Mesenchymal stem cell (in vitro differentiated cells and primary cell): ENCODE measurements around the gene ARIH1.

Source experiments
- DNase-seq: peaks from one replicate; pipeline ENCODE4 v3.0.0-alpha.2; 2013
- H2AFZ ChIP-seq: one replicate; pipeline ENCODE4 v1.6.1; 2013; ENCODE audit warnings: low read depth, mild to moderate bottlenecking, control low read depth, inconsistent platforms, low read length, moderate library complexity
- H2AK5ac ChIP-seq: 2 replicates; pipeline ENCODE4 v1.6.1; 2013; ENCODE audit warnings: low read length, moderate library complexity, mild to moderate bottlenecking, inconsistent platforms; ENCODE audit not compliant: severe bottlenecking
- H2BK120ac ChIP-seq: one replicate; pipeline ENCODE4 v1.6.1; 2013; ENCODE audit warnings: low read depth, mild to moderate bottlenecking, inconsistent platforms, low read length, moderate library complexity
- H2BK12ac ChIP-seq, 2 experiments: one replicate each; pipeline ENCODE4 v1.6.1; 2013; ENCODE audit warnings: inconsistent platforms in 2 of 2, low read length in 2 of 2, mild to moderate bottlenecking in 2 of 2, moderate library complexity in 2 of 2, control low read depth in 1 of 2
- H2BK15ac ChIP-seq: one replicate; pipeline ENCODE4 v1.6.1; 2013; ENCODE audit warnings: mild to moderate bottlenecking, low read depth, inconsistent platforms; ENCODE audit not compliant: poor library complexity, severe bottlenecking
- H2BK5ac ChIP-seq: 2 replicates; pipeline ENCODE4 v1.6.1; 2013; ENCODE audit warnings: low read depth, mild to moderate bottlenecking, low read length, control low read depth, inconsistent platforms; ENCODE audit not compliant: poor library complexity, severe bottlenecking
- H3K14ac ChIP-seq, 2 experiments: one replicate each; pipeline ENCODE4 v1.6.1; 2013; ENCODE audit warnings: inconsistent platforms in 2 of 2, low read length in 2 of 2, control low read depth in 1 of 2, mild to moderate bottlenecking in 1 of 2, moderate library complexity in 1 of 2
- H3K18ac ChIP-seq, 2 experiments: one replicate each; pipeline ENCODE4 v1.6.1; 2013; ENCODE audit warnings: inconsistent platforms in 2 of 2, low read length in 2 of 2, control low read depth in 1 of 2, low read depth in 1 of 2, mild to moderate bottlenecking in 1 of 2
- H3K23ac ChIP-seq, 2 experiments: one replicate each; pipeline ENCODE4 v1.6.1; 2013; ENCODE audit warnings: inconsistent platforms in 2 of 2, low read length in 2 of 2, mild to moderate bottlenecking in 2 of 2, moderate library complexity in 2 of 2, control low read depth in 1 of 2
- H3K27ac ChIP-seq: 2 replicates; pipeline ENCODE4 v1.5.1; 2013; ENCODE audit warnings: mild to moderate bottlenecking, moderate library complexity, low read length, control low read depth, inconsistent platforms; ENCODE audit not compliant: poor library complexity, severe bottlenecking
- H3K27me3 ChIP-seq, 2 experiments: 2 replicates each; pipeline versions ENCODE4 v1.6.1 to v1.7.0; 2013; ENCODE audit warnings: low read length in 2 of 2, mild to moderate bottlenecking in 2 of 2, moderate library complexity in 2 of 2, control low read depth in 1 of 2, inconsistent platforms in 1 of 2; ENCODE audit not compliant: control insufficient read depth in 1 of 2, insufficient read depth in 1 of 2
- H3K36me3 ChIP-seq, 2 experiments: 2 replicates each; pipeline versions ENCODE4 v1.6.1 to v1.7.0; 2013; ENCODE audit warnings: low read length in 2 of 2, control low read depth in 1 of 2, inconsistent platforms in 1 of 2, low read depth in 1 of 2, mild to moderate bottlenecking in 1 of 2; ENCODE audit not compliant: insufficient read depth in 2 of 2, control insufficient read depth in 1 of 2
- H3K4ac ChIP-seq, 2 experiments: one replicate each; pipeline ENCODE4 v1.6.1; 2013; ENCODE audit warnings: inconsistent platforms in 2 of 2, low read length in 2 of 2, mild to moderate bottlenecking in 2 of 2, moderate library complexity in 2 of 2, control low read depth in 1 of 2, low read depth in 1 of 2
- H3K4me1 ChIP-seq: 2 replicates; pipeline ENCODE4 v1.6.1; 2013; ENCODE audit warnings: low read depth, low read length, control low read depth; ENCODE audit not compliant: control insufficient read depth, insufficient read depth
- H3K4me2 ChIP-seq: 2 replicates; pipeline ENCODE4 v1.6.1; 2013; ENCODE audit warnings: low read length, mild to moderate bottlenecking, inconsistent platforms; ENCODE audit not compliant: poor library complexity, severe bottlenecking
- H3K4me3 ChIP-seq, 2 experiments: 2 replicates each; pipeline versions ENCODE4 v1.5.1 to v1.7.0; 2013; ENCODE audit warnings: low read length in 2 of 2, mild to moderate bottlenecking in 2 of 2, control low read depth in 1 of 2, low read depth in 1 of 2; ENCODE audit not compliant: insufficient read depth in 1 of 2
- H3K79me1 ChIP-seq: replicated peaks from 2 replicates; pipeline ENCODE4 v1.6.1; 2013; ENCODE audit warnings: mild to moderate bottlenecking, control low read depth, low read length, inconsistent platforms; ENCODE audit not compliant: poor library complexity, severe bottlenecking
- H3K9ac ChIP-seq: 2 replicates; pipeline ENCODE4 v1.7.0; 2013; ENCODE audit warnings: mild to moderate bottlenecking, low read length, moderate library complexity
- H3K9me3 ChIP-seq: 2 replicates; pipeline ENCODE4 v1.7.0; 2013; ENCODE audit warnings: mild to moderate bottlenecking, low read length; ENCODE audit not compliant: control insufficient read depth
- H4K8ac ChIP-seq: one replicate; pipeline ENCODE4 v1.6.1; 2013; ENCODE audit warnings: inconsistent platforms, mild to moderate bottlenecking, low read length, moderate library complexity
- H4K91ac ChIP-seq: one replicate; pipeline ENCODE4 v1.6.1; 2013; ENCODE audit warnings: mild to moderate bottlenecking, low read length, inconsistent platforms
- WGBS: methylation state at CpG from one replicate; pipeline ENCODE4 v1.1.7; 2013; ENCODE audit warnings: mixed read lengths; 5-methylcytosine and 5-hydroxymethylcytosine counted together

ARIH1 gene

DNA sequence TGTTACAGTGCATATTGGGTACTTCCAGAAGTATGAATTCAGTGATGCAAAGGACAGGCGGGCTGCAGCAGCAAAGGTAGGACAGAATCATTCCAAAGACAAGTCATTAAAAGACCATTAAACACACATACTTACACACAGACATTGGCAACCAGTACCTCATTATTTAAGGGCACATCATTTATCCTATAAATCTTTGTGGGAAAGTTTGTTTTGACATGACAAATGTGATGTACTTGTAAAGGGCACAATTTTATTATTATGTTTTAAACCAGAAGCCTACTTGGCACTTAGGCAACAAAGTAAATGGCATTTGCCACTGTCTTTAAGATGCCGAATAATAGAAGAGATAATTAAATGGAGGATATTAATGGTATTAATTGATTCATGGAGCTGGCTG lies 22.7 kb downstream of the ARIH1 start:
- H4K8ac ChIP-seq: no peak overlapping the region
- no peak overlapping the region for H3K27ac ChIP-seq
- no peak overlapping the region for H2BK12ac ChIP-seq
- no peaks in the 10 kb centered on the region for H3K79me1 ChIP-seq
- no peak overlapping the region for H3K4ac ChIP-seq
- no peak overlapping the region for H2BK120ac ChIP-seq
- H3K27me3 ChIP-seq: no peaks in the 10 kb centered on the region
- H3K4me3 ChIP-seq: no peak overlapping the region
- no peak overlapping the region for H4K91ac ChIP-seq
- 96% methylated on average over 2 of the region's 2 CpGs for WGBS
- DNase-seq: no peak
- peaks cover 0 to 17% of the 10 kb centered on the region in 2 experiments for H3K36me3 ChIP-seq
- H2AFZ ChIP-seq: no peak overlapping the region
- H2BK15ac ChIP-seq: no peak overlapping the region
- H3K4me1 ChIP-seq: peaks cover 1% of the 10 kb centered on the region
- H3K4me2 ChIP-seq: no peak overlapping the region
- no peak overlapping the region for H2BK5ac ChIP-seq
- no peak overlapping the region for H3K18ac ChIP-seq
- no peaks in the 10 kb centered on the region for H3K9me3 ChIP-seq
- no peak overlapping the region for H3K14ac ChIP-seq
- H3K9ac ChIP-seq: no peak overlapping the region
- H2AK5ac ChIP-seq: no peak overlapping the region
- no peak overlapping the region for H3K23ac ChIP-seq

DNA sequence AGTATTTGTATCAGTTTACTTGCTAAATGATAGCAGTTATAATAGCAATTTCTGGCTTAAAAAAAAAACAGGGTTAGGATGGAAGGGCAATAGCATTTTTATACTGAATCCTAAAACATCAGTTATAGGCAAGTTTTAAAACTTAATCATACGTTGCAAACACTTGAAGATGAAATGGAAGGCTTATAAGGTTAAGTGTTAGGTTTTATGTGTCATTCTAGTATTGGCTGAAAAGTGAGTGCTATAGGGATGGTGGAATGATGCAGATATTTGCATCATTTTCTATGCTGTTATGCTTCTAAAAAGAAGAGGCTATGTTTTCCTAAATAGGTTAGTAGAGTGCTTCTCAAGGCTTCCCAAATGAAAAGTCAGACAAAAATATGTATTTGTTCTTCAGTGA lies 23.3 kb downstream of the ARIH1 start:
- Histone ChIP-seq H3K4me1 (peaks cover 3% of the 10 kb centered on the region), H3K18ac (no peak overlapping the region), H2BK12ac (no peak overlapping the region), H3K27ac (no peak overlapping the region), H4K8ac (no peak overlapping the region), H2BK15ac (no peak overlapping the region), H3K36me3 (peaks cover 0 to 17% of the 10 kb centered on the region in 2 experiments), H3K79me1 (no peaks in the 10 kb centered on the region), H2AFZ (no peak overlapping the region), H2BK120ac (no peak overlapping the region), H3K27me3 (no peaks in the 10 kb centered on the region), H3K4ac (no peak overlapping the region), H3K9me3 (no peaks in the 10 kb centered on the region), H3K4me2 (no peak overlapping the region), H3K23ac (no peak overlapping the region), H3K14ac (no peak overlapping the region), H3K4me3 (no peak overlapping the region), H3K9ac (no peak overlapping the region), H2BK5ac (no peak overlapping the region), H4K91ac (no peak overlapping the region), H2AK5ac (no peak overlapping the region)
- DNase-seq: no peak
- WGBS: 81% methylated on average over 1 of the region's 1 CpG

GRCh38 chr15:72502220-72502809 lies 28.2 kb downstream of the ARIH1 start:
- no peak overlapping the region for H2AK5ac ChIP-seq
- H2BK5ac ChIP-seq: no peak overlapping the region
- H3K36me3 ChIP-seq: peaks cover 10 to 17% of the 10 kb centered on the region in 2 experiments

DNA sequence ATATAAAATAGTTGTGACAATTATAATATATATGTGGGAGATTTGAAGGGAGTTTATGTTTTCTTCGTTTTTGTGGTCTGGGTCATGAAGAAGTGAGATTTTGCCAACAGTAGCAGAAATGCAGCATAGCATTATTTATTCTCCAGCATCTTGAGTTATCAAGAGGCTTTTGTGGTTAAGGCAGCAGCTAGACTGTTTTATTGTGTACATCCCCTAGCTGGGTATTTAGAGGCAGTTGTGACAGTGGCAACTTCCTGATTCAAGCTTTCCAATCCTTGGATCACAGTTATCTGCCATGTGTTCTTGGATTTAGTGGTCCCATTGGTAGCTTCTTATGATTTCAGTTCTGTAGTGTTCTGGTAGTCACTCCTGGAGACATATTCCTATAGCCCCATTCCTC lies 29.0 kb downstream of the ARIH1 start:
- Histone ChIP-seq H3K79me1 (peaks cover 3% of the 10 kb centered on the region), H3K18ac (no peak overlapping the region), H4K8ac (no peak overlapping the region), H2BK12ac (no peak overlapping the region), H2BK5ac (no peak overlapping the region), H3K4me3 (no peak overlapping the region), H3K23ac (no peak overlapping the region), H3K14ac (no peak overlapping the region), H4K91ac (no peak overlapping the region), H2AFZ (no peak overlapping the region), H3K27ac (no peak overlapping the region), H3K4me2 (no peak overlapping the region), H3K9me3 (no peaks in the 10 kb centered on the region), H3K27me3 (no peaks in the 10 kb centered on the region), H3K9ac (no peak overlapping the region), H2BK15ac (no peak overlapping the region), H2AK5ac (no peak overlapping the region), H3K36me3 (peaks cover 10 to 17% of the 10 kb centered on the region in 2 experiments), H2BK120ac (no peak overlapping the region), H3K4ac (no peak overlapping the region), H3K4me1 (peaks cover 9% of the 10 kb centered on the region)
- 83% methylated on average over 1 of the region's 1 CpG for WGBS
- peak; percentile 52 for DNase-seq

More at GRCh38 chr15:72502220-72502809, 28.2 kb downstream of the ARIH1 start:
- Histone ChIP-seq H3K4me2 (no peak overlapping the region), H3K27me3 (no peaks in the 10 kb centered on the region), H3K14ac (no peak overlapping the region), H3K4me3 (no peak overlapping the region), H3K9me3 (no peaks in the 10 kb centered on the region), H3K23ac (no peak overlapping the region), H2AFZ (no peak overlapping the region), H3K18ac (no peak overlapping the region), H2BK12ac (no peak overlapping the region), H3K9ac (no peak overlapping the region), H2BK15ac (no peak overlapping the region), H3K4me1 (peaks cover 9% of the 10 kb centered on the region), H3K4ac (no peak overlapping the region), H3K79me1 (peaks cover 3% of the 10 kb centered on the region), H2BK120ac (no peak overlapping the region), H4K8ac (no peak overlapping the region), H3K27ac (no peak overlapping the region), H4K91ac (no peak overlapping the region)
- no peak for DNase-seq
- WGBS: 100% methylated on average over 3 of the region's 5 CpGs
